RCC 7860 (cell line): ENCODE measurements around the gene KCND3.
A peak's percentile ranks its signal among the peaks of the same experiment; 100 is the strongest.

Experiments
- DNase-seq: peaks from one replicate; pipeline ENCODE4 v3.0.0-alpha.2; 2015; ENCODE audit warnings: low spot score
- FAIRE-seq: peaks from 2 replicates; lab custom pipeline; 2012; peaks lifted over from hg19 to GRCh38; lab: Jason Lieb, UNC

KCND3 gene

GRCh38 chr1:111789142-111789541, 200.3 kb downstream of the KCND3 start:
- FAIRE-seq: no peak
- DNase-seq: no peak

DNA sequence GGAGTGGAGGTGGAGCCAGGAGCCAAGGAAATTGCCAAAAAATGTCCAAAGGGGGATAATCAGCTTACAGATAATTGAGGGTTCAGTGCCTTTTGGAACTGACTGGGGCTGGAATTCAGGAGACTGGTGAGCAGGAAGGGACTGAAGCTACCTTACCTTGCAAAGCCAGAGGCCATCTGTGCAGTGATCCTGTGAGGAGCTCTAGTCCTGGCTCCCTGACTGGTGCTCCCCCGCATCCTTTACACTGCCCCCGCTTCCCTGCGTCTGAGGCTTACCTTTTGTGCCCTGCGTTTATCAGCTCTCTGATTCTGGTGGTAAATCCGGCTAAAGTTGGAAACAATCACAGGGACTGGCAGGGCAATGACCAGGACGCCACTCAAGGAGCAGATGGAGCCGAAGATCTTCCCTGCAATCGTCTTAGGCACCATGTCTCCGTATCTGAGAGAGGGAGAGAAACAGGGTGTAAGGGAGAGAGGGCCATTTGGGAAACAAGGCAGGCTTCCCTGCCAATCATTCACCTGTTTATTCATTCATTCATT, 202.7 kb downstream of the KCND3 start:
- DNase-seq (no peak), FAIRE-seq (no peak)

GRCh38 chr1:111784273-111784901, 205.1 kb downstream of the KCND3 start:
- FAIRE-seq (no peak), DNase-seq (no peak)

GRCh38 chr1:111779546-111779945, 209.9 kb downstream of the KCND3 start:
- DNase-seq: no peak
- FAIRE-seq: no peak

DNA sequence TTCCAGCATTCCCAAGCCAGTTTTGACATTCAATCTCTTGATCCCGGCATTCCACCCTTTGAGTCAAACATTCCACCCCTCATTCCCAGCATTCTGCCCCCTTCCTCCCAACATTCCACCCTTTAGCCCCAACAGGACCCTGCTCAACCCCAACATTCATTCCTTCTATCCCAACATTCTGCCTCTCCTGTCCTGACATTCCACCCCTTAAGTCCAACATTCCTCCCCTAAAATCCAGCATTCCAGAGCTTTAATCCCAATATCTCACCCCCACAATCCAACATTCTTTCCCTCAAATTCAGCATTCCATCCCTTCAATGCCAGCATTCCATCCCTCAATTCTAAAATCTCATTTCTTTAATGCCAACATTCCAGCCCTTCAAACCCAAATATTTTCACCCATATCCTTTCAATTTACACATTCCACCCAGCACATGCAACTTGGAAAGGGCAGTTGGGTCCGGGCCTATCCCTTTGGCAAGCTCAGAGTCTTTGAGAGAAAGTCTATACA, 210.9 kb downstream of the KCND3 start:
- no peak for FAIRE-seq
- DNase-seq: no peak

GRCh38 chr1:111778066-111778465, 211.4 kb downstream of the KCND3 start:
- FAIRE-seq (no peak), DNase-seq (no peak)

DNA sequence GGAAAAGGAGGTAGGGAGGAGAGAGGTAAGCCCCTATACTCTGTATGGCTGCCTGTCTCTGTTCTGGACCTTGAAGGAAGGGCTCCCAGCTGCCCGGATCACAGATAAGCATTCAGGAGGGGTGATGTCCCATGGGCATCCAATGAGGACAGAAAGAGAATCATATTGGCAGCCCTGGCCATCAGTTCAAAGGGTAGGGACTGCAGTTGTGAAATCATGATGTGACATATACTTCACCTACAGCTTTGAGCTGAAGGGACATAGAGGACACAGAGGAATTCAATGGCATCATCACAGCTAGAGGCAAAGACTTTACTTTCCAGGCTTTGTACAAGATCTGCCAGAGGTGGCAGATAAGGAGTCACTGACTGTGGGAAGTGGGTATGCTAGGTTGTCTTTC, 212.2 kb downstream of the KCND3 start:
- FAIRE-seq (no peak), DNase-seq (no peak)

- no peak for FAIRE-seq
Measured at GRCh38 chr1:111776861-111777260, 212.6 kb downstream of the KCND3 start.

GRCh38 chr1:111776391-111776790, 213.1 kb downstream of the KCND3 start:
- no peak for DNase-seq
- no peak for FAIRE-seq

More at GRCh38 chr1:111776861-111777260, 212.6 kb downstream of the KCND3 start:
- DNase-seq: no peak

- no peak for DNase-seq
- FAIRE-seq: no peak
Measured at GRCh38 chr1:111775966-111776365, 213.5 kb downstream of the KCND3 start.

DNA sequence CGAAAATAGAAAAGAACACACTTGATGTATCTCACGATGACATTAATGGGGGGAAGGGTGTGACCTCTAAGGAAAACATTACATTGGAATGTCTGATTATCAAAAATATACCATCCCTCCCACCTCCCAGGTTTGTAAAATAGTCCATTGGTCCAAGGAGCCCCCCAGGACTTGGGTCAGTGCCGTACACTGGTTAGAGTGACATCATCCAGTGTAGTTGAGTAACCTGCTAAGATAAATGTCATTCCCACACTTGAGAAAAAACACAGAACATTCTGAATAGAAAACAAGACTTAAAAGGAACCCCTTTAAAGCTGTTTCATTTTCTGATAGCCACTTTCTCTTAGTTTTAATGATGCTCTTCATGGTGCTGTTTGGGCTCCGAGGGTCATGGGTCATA, 218.6 kb downstream of the KCND3 start:
- no peak for DNase-seq
- FAIRE-seq: no peak

DNA sequence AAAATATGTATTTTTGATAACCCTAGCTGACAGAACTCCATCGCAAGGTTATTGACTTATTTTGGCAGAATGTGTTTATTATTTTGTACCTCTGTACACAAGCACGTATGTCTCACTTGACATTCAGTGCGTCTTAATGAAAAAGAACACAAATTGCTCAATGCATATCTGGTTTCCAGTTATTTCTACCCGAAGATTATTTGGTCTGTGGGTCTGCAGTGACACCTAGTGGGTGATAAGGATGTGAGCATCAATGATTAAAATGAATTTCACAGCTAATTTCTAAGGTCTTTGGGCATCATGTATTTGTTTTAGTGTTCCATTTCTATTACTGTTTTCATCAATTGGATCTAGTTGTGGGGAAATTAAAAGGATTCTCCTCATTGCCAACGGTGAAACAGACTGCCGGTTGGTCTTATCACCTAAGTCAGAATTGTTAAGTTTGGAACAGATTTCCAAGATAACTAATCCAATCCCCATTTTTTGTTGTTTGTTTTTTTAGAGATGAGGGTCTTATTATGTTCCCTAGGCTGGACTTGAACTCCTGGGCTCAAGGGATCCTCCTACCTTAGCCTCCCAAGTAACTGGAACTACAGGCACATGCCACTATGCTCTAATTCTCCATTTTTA, 219.8 kb downstream of the KCND3 start:
- DNase-seq (peak; percentile 37), FAIRE-seq (peak; percentile 73)

- DNase-seq: no peak
- FAIRE-seq: no peak
Measured at GRCh38 chr1:111768625-111769024, 220.8 kb downstream of the KCND3 start.

DNA sequence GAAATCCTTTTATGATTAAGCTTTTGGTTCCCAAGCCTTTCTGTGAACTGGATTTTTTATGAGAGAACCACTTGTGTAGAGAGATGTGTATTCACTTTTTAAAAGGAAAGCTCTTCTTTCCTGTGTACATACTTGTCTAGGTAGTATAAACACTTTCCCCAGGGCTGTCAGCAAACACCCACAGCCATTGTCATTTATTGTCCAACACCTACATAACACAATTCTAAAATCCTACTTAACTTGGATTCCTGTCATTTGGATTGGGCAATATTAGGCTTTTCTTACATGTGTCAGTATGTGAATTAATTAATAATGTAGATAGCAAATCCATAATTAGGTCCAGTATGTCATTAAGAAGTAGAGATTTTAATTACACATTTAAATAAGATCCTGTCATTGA, 221.4 kb downstream of the KCND3 start:
- FAIRE-seq (no peak), DNase-seq (no peak)

- FAIRE-seq (no peak), DNase-seq (no peak)
Measured at GRCh38 chr1:111762332-111762731, 227.1 kb downstream of the KCND3 start.

DNA sequence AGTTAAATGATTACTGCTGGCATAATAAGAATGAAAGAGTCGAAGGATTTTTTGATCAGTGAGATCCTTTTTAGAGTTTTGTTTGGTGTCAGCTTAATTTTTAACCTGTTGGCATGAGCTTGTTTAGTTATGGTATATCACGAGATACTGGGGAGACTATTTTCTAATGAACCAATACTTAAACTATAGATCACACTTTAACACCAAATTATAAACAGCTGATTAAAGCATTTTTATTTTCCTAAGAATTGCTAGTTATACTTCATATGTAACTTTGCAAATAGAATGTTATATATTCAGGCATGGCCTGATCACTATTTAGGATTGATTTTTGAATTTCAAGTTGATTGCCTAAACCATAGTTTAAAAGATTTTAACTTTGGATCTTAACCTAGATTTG, 227.8 kb downstream of the KCND3 start:
- no peak for FAIRE-seq
- DNase-seq: no peak

DNA sequence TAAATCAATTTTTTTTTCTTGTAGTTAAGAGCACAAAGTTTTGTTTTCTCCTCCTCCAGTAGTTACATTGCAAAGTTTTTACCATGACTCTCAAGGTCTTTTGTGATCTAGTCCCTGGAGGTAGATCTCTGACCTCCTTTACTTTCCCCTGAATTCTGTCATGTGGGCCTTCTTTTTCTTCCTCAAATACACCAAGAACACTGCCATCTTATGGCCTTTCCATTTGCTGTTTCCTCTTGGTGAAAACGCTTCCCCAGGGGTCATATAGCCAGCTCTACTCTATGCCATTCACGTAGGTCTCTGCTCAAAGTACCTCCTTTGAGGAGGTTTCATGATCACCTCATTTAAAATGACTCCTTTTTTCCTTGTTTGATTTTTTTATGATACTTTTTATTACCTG, 231.1 kb downstream of the KCND3 start:
- DNase-seq (no peak), FAIRE-seq (no peak)

- DNase-seq: no peak
- no peak for FAIRE-seq
Measured at GRCh38 chr1:111756124-111756513, 233.3 kb downstream of the KCND3 start.

DNA sequence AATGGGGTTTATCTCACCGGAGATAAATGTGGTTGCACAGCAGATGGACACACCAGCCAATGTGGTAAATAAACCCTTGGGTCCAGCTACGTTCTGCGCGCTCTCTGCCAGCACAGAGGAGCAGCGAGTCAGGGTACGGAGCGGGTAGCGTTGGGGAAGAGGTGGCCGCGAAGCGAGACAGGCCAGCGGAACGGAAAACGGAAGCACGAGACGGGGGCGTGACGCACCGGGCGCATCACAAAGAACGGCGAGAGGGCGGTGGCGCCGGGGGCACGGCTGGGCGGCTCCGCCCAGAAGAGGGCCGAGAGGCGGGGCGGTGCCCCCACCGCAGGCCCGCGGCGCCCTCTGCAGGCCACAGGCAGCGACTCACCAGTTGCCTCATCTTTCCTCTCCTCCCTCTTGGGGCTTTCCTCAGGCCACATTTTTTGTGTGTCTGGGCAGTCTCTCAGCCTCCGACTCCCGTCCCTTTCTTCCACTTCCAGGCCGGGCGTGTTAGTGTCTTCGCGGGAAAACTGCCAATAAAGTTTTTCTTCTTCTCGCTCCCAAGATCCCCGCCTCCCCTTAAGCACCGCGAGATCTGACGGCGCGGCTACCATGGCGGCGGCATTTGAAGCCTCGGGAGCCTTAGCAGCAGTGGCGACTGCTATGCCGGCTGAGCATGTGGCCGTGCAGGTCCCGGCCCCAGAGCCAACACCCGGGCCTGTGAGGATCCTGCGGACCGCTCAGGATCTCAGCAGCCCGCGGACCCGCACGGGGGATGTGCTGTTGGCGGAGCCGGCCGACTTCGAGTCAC, 233.9 kb downstream of the KCND3 start, which contains the start of gene DDX20:
Gene DDX20, plus strand, starts transcription at position 571 of the 793 bp plus-strand sequence. Its CDS starts 24 bp downstream, at position 595.
- FAIRE-seq: peak; percentile 24
- DNase-seq: peak; percentile 88

DNA sequence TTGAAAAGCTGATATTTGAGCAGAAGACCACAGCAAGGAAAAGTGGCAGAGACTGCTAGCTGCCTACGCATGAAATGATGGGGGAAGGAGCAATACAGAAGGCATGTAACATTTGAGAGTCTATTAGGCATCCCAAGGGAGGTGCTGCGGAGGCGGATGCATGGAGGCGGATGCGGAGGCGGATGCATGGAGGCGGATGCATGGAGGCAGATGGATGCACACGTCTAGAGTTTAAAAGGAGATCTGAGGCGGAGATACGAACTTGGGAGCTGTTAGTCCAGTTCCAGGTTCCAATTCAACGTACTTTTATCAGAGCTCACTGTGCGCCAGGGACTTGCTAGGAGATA, 234.5 kb downstream of the KCND3 start:
- peak; percentile 28 for DNase-seq

DNA sequence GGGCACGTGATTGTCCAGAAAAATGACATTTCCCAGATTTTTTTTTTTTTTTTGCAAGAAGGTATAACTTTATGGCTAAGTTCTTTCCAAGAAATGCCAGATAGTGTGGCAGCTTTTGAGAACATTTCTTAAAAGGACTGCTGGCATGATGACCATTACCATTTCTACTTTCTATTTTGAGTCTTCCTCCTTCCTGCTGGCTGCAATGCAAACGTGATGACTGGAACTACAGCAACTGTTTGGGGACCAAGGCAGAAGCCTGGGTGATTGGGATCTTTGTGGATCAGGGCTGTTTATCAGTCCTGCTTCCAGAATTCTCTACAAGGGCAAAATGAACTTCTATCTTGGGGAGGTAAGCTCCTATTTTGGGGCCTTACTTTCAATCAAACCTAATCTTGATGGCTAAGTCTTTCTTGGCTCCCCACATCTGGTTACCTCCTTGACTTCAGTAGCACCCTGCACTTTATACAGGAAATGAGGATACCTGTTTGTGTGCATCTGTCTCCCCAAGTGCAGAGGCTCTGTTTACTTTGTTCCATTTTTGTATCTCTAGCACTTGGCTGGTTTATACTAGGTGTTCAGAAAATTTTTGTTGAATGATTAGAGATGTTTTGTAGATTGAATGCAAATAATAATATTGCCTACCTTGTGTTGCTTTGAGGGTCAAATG, 237.4 kb downstream of the KCND3 start:
- FAIRE-seq: no peak

More for the DNA sequence above, 234.5 kb downstream of the KCND3 start:
- no peak for FAIRE-seq

More for the DNA sequence above, 237.4 kb downstream of the KCND3 start:
- no peak for DNase-seq
